MM.1S (cell line): Measurements from ENCODE around the gene TEX48.

ENCODE experiments used
- DNase-seq: peaks from one replicate; pipeline ENCODE4 v3.0.0-alpha.2; 2015
- H2AFZ ChIP-seq: fragments of 300-600 bp; sonication (generic); 2 replicates; pipeline ENCODE4 v1.6.0; 2016; ENCODE audit warnings: antibody characterized with exemption, low read length
- H3F3A ChIP-seq: fragments of 300-600 bp; sonication (generic); 2 replicates; pipeline ENCODE4 v1.6.1; 2016; ENCODE audit warnings: mild to moderate bottlenecking, antibody characterized with exemption, low read length, moderate library complexity, mixed read lengths; ENCODE audit not compliant: insufficient read depth
- H3K27ac ChIP-seq: fragments of 300-600 bp; sonication (generic); 2 replicates; pipeline ENCODE4 v1.5.1; 2016; ENCODE audit warnings: mild to moderate bottlenecking, low read length
- H3K27me3 ChIP-seq: fragments of 300-600 bp; sonication (generic); replicated peaks from 2 replicates; pipeline ENCODE4 v1.6.0; 2016; ENCODE audit warnings: low read length; ENCODE audit not compliant: insufficient read depth
- H3K36me3 ChIP-seq: fragments of 300-600 bp; sonication (generic); replicated peaks from 2 replicates; pipeline ENCODE4 v1.6.1; 2016; ENCODE audit warnings: mild to moderate bottlenecking, low read length, mixed read lengths; ENCODE audit not compliant: insufficient read depth
- H3K4me1 ChIP-seq: fragments of 300-600 bp; sonication (generic); 2 replicates; pipeline ENCODE4 v1.6.1; 2016; ENCODE audit warnings: low read length, mixed read lengths
- H3K4me2 ChIP-seq: fragments of 300-600 bp; sonication (generic); 2 replicates; pipeline ENCODE4 v1.6.0; 2016; ENCODE audit warnings: low read depth, low read length
- H3K4me3 ChIP-seq: fragments of 300-600 bp; sonication (generic); 2 replicates; pipeline ENCODE4 v1.5.1; 2016; ENCODE audit warnings: low read length, mixed read lengths
- H3K79me2 ChIP-seq: fragments of 300-600 bp; sonication (generic); 2 replicates; pipeline ENCODE4 v1.6.1; 2016; ENCODE audit warnings: mixed run types, low read length, mixed read lengths
- H3K9ac ChIP-seq: fragments of 300-600 bp; sonication (generic); 2 replicates; pipeline ENCODE4 v1.6.1; 2016; ENCODE audit warnings: low read length, mixed read lengths
- H3K9me2 ChIP-seq: fragments of 300-600 bp; sonication (generic); replicated peaks from 2 replicates; pipeline ENCODE4 v1.6.1; 2016; ENCODE audit warnings: mild to moderate bottlenecking, low read length, mixed read lengths; ENCODE audit not compliant: insufficient read depth
- H3K9me3 ChIP-seq: fragments of 300-600 bp; sonication (generic); replicated peaks from 2 replicates; pipeline ENCODE4 v1.6.1; 2016; ENCODE audit warnings: mild to moderate bottlenecking, low read length, mixed read lengths; ENCODE audit not compliant: insufficient read depth
- H4K20me1 ChIP-seq: fragments of 300-600 bp; sonication (generic); 2 replicates; pipeline ENCODE4 v1.6.1; 2016; ENCODE audit warnings: mild to moderate bottlenecking, low read length, moderate library complexity, mixed read lengths; ENCODE audit not compliant: insufficient read depth
- EZH2 ChIP-seq: fragments of 300-600 bp; sonication (generic); optimal IDR thresholded peaks from 2 replicates; pipeline ENCODE3; 2017; ENCODE audit warnings: low read depth, mild to moderate bottlenecking, antibody characterized with exemption, low read length, mixed read lengths
- EZH2phosphoT487 ChIP-seq: fragments of 300-600 bp; sonication (generic); IDR thresholded peaks from 2 replicates; pipeline ENCODE4 v1.6.1; 2018; ENCODE audit warnings: antibody characterized with exemption, low read length
- TF ChIP-seq, protein P1 (sequence below): fragments of 300-600 bp; sonication (generic); IDR thresholded peaks from 2 replicates; pipeline ENCODE4 v1.5.1; 2016; ENCODE audit warnings: antibody characterized with exemption, low read length, mixed read lengths

The TEX48 gene

DNA sequence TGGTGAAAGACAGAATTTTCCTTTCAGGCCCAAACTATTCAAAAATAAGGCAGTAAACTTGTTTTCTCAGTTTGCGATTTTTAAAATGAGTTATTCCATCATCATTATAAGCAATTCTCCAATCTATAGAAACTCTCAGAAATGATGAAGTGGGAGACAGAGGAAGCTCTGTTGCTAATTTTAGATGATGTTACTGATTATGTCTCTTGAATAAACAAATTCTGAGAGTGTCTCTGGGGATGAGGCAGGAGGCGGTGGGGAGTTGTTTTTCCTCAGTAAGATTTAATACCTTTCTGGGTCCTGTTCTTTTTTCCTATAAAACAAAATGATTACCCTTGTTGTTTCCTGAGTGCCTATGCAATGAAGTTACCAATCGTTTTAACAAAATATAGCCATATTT, 43.9 kb upstream of the TEX48 start:
- Histone ChIP-seq H3K9ac (no peak overlapping the region), H3K9me3 (no peaks in the 10 kb centered on the region), H3K4me3 (no peak overlapping the region), H3K27ac (no peak overlapping the region), H3F3A (no peaks in the 10 kb centered on the region), H3K27me3 (no peaks in the 10 kb centered on the region), H3K79me2 (no peaks in the 10 kb centered on the region), H3K9me2 (no peaks in the 10 kb centered on the region), H2AFZ (no peak overlapping the region), H3K36me3 (no peaks in the 10 kb centered on the region), H3K4me2 (no peak overlapping the region), H4K20me1 (no peaks in the 10 kb centered on the region), H3K4me1 (no peaks in the 10 kb centered on the region)
- TF ChIP-seq EZH2phosphoT487 (no peak), EZH2 (no peak)
- TF ChIP-seq, protein P1, sequence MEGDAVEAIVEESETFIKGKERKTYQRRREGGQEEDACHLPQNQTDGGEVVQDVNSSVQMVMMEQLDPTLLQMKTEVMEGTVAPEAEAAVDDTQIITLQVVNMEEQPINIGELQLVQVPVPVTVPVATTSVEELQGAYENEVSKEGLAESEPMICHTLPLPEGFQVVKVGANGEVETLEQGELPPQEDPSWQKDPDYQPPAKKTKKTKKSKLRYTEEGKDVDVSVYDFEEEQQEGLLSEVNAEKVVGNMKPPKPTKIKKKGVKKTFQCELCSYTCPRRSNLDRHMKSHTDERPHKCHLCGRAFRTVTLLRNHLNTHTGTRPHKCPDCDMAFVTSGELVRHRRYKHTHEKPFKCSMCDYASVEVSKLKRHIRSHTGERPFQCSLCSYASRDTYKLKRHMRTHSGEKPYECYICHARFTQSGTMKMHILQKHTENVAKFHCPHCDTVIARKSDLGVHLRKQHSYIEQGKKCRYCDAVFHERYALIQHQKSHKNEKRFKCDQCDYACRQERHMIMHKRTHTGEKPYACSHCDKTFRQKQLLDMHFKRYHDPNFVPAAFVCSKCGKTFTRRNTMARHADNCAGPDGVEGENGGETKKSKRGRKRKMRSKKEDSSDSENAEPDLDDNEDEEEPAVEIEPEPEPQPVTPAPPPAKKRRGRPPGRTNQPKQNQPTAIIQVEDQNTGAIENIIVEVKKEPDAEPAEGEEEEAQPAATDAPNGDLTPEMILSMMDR: no peak
- DNase-seq: no peak

DNA sequence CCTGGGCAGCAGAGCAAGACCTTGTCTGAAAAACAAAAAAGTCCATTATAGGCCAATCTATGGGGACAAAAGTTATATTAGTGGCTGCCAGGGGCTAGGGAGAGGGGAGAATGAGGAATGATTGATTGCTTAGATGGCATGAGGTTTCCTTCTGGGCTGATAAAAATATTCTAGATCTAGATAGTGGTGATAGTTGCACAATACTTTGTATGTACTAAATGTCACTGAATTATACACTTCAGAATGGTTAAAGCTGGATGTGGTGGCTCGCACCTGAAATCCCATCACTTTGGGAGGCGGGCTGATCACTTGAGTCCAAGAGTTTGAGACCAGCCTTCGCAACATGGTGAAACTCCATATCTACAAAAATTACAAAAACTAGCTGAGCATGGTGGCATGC, 42.8 kb upstream of the TEX48 start:
- Histone ChIP-seq H3K4me3 (no peak overlapping the region), H3K9me2 (no peaks in the 10 kb centered on the region), H3K27me3 (no peaks in the 10 kb centered on the region), H3K9ac (no peak overlapping the region), H2AFZ (no peak overlapping the region), H3K36me3 (no peaks in the 10 kb centered on the region), H3K79me2 (no peaks in the 10 kb centered on the region), H3F3A (no peaks in the 10 kb centered on the region), H3K9me3 (no peaks in the 10 kb centered on the region), H3K4me1 (no peaks in the 10 kb centered on the region), H3K4me2 (no peak overlapping the region), H3K27ac (no peak overlapping the region), H4K20me1 (no peaks in the 10 kb centered on the region)
- TF ChIP-seq EZH2phosphoT487: no peak
- TF ChIP-seq, protein P1: no peak
- no peak for TF ChIP-seq EZH2
- DNase-seq: no peak

DNA sequence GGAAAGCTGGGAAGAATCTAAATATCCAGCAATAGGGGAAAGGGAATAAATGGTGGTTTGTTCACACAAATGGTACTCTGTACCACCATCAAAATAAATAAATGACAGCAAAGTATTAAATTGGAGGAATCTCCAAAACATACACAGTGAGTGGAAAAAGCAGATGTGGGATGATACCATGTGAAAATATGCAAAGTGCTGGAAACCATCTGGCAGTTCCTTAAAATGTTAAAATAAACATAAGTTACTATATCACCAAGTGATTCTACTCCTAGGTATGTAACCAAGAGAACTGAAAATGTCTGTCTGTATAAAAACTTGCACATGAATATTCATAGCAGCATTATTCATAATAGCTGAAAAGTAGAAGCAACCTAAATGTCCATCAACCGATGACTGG, 41.9 kb upstream of the TEX48 start:
- Histone ChIP-seq H3K9ac (no peak overlapping the region), H2AFZ (no peak overlapping the region), H3K9me2 (no peaks in the 10 kb centered on the region), H3K9me3 (no peaks in the 10 kb centered on the region), H3F3A (no peaks in the 10 kb centered on the region), H3K4me2 (no peak overlapping the region), H3K36me3 (no peaks in the 10 kb centered on the region), H3K79me2 (no peaks in the 10 kb centered on the region), H3K27me3 (no peaks in the 10 kb centered on the region), H3K27ac (no peak overlapping the region), H4K20me1 (no peaks in the 10 kb centered on the region), H3K4me3 (no peak overlapping the region), H3K4me1 (no peaks in the 10 kb centered on the region)
- no peak for DNase-seq
- no peak for TF ChIP-seq EZH2phosphoT487
- TF ChIP-seq EZH2: no peak
- TF ChIP-seq, protein P1: no peak
